Subcutaneous adipose tissue (tissue), 4 donors: Measurements from ENCODE around the gene MAP2K3. TPM values are rescaled to one million over a fixed set of nuclear protein-coding genes. Genes with fewer than 3 reads are reported as not detected.

Source experiments
- total RNA-seq, 4 donors: library from RNA; depleted of rRNA; stranded (reverse); fragments of >200 nt; gene quantifications; one replicate each; pipeline ENCODE4 v1.1.0, GENCODE V29; 2016
- TF ChIP-seq, protein P1 (sequence below): fragments of 450-650 bp; IDR thresholded peaks from one replicate; pipeline ENCODE4 v1.5.1; 2016; ENCODE audit warnings: low read depth, mild to moderate bottlenecking, control low read depth, antibody characterized with exemption, moderate library complexity

Gene MAP2K3
- total RNA-seq, 4 donors from 2014 or later: 17.0 to 36.2 (median 23.3) TPM

DNA sequence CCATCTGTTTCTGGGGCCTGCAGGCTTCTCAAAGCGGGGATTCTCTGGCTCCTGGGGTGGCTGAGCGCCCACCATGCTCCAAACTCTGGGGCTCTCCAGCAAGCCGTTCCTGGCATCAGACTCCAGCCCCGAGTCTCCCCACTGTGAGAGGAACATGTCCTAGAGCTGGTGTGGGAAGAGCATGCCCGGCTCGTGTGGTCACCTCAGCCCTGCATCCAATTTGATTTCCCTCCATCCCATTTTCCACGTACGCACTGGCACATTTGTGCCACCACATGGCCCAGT, 68.4 kb downstream of the MAP2K3 start:
- TF ChIP-seq, protein P1, sequence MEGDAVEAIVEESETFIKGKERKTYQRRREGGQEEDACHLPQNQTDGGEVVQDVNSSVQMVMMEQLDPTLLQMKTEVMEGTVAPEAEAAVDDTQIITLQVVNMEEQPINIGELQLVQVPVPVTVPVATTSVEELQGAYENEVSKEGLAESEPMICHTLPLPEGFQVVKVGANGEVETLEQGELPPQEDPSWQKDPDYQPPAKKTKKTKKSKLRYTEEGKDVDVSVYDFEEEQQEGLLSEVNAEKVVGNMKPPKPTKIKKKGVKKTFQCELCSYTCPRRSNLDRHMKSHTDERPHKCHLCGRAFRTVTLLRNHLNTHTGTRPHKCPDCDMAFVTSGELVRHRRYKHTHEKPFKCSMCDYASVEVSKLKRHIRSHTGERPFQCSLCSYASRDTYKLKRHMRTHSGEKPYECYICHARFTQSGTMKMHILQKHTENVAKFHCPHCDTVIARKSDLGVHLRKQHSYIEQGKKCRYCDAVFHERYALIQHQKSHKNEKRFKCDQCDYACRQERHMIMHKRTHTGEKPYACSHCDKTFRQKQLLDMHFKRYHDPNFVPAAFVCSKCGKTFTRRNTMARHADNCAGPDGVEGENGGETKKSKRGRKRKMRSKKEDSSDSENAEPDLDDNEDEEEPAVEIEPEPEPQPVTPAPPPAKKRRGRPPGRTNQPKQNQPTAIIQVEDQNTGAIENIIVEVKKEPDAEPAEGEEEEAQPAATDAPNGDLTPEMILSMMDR: no peak

DNA sequence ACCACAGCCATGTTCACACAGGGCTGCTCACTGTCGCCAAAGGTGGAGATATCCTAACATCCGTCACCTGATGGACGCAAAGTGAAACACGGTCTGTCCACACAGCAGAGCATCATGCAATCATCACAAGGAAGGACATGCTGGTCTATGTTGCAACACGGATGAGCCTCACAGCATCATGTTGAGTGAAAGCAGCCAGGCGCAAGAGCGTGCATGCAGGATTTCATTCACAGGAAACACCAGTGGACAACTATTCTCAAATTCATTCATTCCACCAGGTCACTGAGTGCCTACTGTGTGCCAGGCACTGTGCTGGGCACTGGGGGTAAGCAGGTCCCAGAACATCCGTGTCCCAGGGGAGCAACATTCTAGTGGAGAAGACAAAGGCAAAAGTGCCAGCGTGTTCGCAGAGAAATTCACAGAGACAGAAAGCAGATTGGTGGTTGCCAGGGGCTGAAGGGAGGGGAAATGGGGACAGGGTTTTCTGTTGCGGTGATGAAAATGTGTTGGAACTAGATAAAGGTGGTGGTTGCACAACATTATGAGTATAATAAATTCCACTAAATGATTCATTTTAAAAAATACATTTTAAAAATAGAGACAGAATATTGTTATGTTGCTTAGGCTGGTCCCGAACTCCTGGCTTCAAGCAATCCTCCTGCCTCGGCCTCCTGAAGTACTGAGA, 69.0 kb downstream of the MAP2K3 start:
- TF ChIP-seq, protein P1: no peak

- TF ChIP-seq, protein P1: no peak
These were observed 70.4 kb downstream of the MAP2K3 start for GRCh38 chr17:21354796-21355385.

DNA sequence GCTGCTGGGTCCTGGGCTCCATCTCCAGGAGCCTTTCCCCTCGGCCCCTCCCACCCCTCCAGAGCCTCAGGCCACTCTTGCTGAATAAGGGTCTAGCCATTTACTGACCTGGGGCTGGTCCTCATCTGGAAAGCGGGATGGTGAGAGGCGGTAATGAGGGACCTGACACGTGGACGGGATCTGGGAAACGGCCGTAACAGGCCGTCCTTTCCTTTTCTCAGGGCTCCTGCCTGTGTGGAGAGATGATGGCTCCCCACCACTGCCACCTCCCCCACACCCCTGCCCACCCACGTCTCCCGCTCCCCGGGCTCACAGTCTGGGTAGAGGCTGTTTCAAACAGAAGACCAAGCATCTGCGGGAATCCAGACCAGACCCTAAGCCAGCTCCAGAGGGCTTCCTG, 71.1 kb downstream of the MAP2K3 start:
- TF ChIP-seq, protein P1: no peak

DNA sequence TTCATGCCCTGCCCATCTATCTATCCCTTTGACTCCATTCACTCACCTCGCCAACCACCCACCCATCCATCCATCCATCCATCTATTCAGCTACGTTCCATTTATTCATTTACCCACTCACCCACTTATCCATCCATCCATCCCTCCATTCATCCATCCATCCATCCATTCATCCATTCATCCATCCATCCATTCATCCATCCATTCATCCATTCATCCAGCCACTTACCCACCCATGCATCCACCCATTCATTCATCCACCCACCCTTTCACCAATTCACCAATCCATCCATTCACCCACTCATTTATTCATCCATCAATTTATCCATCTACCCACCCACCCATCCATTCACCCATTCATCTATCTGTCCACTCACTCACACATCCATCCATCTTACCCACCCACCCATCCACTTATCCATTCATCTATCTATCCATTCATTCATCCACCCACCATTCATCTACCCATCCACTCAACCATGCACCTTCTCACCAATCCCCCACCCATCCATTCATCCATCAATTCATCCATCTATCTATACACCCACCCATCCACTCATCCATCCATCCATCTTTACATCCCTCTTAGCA, 72.1 kb downstream of the MAP2K3 start:
- TF ChIP-seq, protein P1: no peak

- TF ChIP-seq, protein P1: no peak
These were observed 72.8 kb downstream of the MAP2K3 start for GRCh38 chr17:21357281-21357680.

GRCh38 chr17:21357696-21358656, 73.5 kb downstream of the MAP2K3 start:
- TF ChIP-seq, protein P1: no peak
